ENCODE data around the gene OR1L8. TPM values are rescaled to one million over a fixed set of nuclear protein-coding genes. Genes with fewer than 3 reads are reported as not detected.

The OR1L8 gene
- polyA plus RNA-seq, 3 donors = not detected

DNA sequence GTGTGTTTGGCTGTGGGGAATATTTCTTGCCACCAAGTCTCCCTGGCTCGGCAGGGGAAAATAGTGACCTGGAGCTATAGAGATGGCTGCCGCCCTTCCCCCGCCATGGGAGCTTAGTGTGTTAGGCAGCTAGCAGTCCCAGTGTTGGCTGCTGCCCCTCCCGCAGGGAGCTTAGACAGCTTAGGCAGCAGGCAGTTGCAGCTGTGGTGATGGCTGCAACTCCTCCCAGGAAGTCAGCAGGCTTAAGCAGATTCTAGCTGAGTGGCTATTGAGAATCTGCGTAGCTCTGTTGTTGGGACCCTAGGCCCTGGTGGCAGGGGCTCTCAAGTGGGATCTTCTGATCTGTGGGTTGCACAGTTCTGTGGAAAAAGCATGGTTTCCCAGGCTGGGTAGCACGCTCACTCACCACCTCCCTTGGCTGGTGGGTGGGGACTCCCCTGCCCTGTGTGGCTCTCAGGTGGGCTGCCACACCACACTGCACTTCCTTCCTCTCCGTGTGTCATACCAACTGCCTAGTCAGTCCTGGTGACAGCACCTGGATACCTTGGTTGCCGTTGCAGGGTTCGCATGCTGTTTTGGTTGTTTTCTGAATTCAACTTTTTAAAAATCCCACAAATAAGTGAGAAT lies 20.9 kb downstream of the OR1L8 start:
- WGBS (ENCODE audit: insufficient coverage) = 61% methylated on average over 7 of the region's 9 CpGs
- H3K4me1 Mint-ChIP-seq = no peaks in the 10 kb centered on the region
- H3K9me3 Mint-ChIP-seq = peaks cover 2 to 15% (median 11%) of the 10 kb centered on the region in 7 donors
- H3K27me3 Mint-ChIP-seq (ENCODE audit: low read depth in 3 of 3) = peaks cover 0 to 3% (median 0%) of the 10 kb centered on the region in 3 donors
- Histone ChIP-seq H2AFZ (ENCODE audit: insufficient read depth, low read depth, low read length, poor library complexity, severe bottlenecking) (no peak overlapping the region), H3K27ac (ENCODE audit: low read depth in 1 of 2, low read length in 2 of 2) (no peak overlapping the region), H3K79me2 (ENCODE audit: insufficient read depth, low read length) (no peaks in the 10 kb centered on the region), H4K20me1 (ENCODE audit: insufficient read depth, low read length) (no peaks in the 10 kb centered on the region), H3K4me3 (replicated peaks in 1 of 3; ENCODE audit: low read depth in 2 of 3, low read length in 3 of 3) (no peak overlapping the region), H3K9me3 (replicated peaks in 1 of 2; ENCODE audit: control insufficient read depth in 1 of 2, insufficient read depth in 1 of 2, low read length in 2 of 2) (peaks cover 0 to 11% of the 10 kb centered on the region in 2 donors), H3K4me1 (ENCODE audit: control insufficient read depth in 1 of 2, insufficient read depth in 2 of 2, low read length in 2 of 2) (no peaks in the 10 kb centered on the region), H3K9ac (ENCODE audit: insufficient read depth, low read length, poor library complexity, severe bottlenecking) (no peak overlapping the region), H3K27me3 (ENCODE audit: control insufficient read depth in 2 of 2, insufficient read depth in 2 of 2, low read length in 2 of 2) (no peaks in the 10 kb centered on the region), H3K36me3 (replicated peaks in 1 of 2; ENCODE audit: control insufficient read depth in 1 of 2, insufficient read depth in 2 of 2, low read length in 2 of 2) (no peaks in the 10 kb centered on the region), H3K4me2 (replicated peaks; ENCODE audit: extremely low read depth, low read length, poor library complexity, severe bottlenecking) (no peak overlapping the region)
- DNase-seq = no peak
- H3K27ac Mint-ChIP-seq = no peak overlapping the region
- no peaks in the 10 kb centered on the region for H3K36me3 Mint-ChIP-seq
- intact Hi-C loops (cut with micrococcal nuclease) = no loop called here
- TF ChIP-seq, protein P1, sequence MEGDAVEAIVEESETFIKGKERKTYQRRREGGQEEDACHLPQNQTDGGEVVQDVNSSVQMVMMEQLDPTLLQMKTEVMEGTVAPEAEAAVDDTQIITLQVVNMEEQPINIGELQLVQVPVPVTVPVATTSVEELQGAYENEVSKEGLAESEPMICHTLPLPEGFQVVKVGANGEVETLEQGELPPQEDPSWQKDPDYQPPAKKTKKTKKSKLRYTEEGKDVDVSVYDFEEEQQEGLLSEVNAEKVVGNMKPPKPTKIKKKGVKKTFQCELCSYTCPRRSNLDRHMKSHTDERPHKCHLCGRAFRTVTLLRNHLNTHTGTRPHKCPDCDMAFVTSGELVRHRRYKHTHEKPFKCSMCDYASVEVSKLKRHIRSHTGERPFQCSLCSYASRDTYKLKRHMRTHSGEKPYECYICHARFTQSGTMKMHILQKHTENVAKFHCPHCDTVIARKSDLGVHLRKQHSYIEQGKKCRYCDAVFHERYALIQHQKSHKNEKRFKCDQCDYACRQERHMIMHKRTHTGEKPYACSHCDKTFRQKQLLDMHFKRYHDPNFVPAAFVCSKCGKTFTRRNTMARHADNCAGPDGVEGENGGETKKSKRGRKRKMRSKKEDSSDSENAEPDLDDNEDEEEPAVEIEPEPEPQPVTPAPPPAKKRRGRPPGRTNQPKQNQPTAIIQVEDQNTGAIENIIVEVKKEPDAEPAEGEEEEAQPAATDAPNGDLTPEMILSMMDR (IDR thresholded peaks at IDR 0.05) = no peak
- no peak overlapping the region for H3K4me3 Mint-ChIP-seq

DNA sequence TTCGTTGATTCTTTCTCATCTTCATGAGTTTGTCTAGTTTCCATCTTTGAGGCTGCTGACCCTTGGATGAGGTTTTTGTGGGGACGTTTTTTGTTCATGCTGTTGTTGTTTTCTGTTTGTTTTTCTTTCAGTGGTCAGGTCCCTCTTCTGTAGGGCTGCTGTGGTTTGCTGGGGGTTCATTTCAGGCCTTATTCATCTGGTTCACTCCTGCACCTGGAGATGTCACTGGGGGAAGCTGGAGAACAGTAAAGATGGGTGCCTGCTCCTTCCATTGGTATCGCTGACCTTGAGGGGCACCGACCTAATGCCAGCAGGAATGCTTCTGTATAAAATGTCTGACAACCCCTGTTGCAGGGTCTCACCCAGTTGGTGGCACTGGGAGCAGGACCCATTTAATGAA lies 21.7 kb downstream of the OR1L8 start:
- H3K4me1 Mint-ChIP-seq = no peaks in the 10 kb centered on the region
- no peak overlapping the region for H3K4me3 Mint-ChIP-seq
- Histone ChIP-seq H3K9me3 (replicated peaks in 1 of 2; ENCODE audit: control insufficient read depth in 1 of 2, insufficient read depth in 1 of 2, low read length in 2 of 2) (peaks cover 0 to 11% of the 10 kb centered on the region in 2 donors), H3K79me2 (ENCODE audit: insufficient read depth, low read length) (no peaks in the 10 kb centered on the region), H3K27ac (ENCODE audit: low read depth in 1 of 2, low read length in 2 of 2) (no peak overlapping the region), H3K9ac (ENCODE audit: insufficient read depth, low read length, poor library complexity, severe bottlenecking) (no peak overlapping the region), H4K20me1 (ENCODE audit: insufficient read depth, low read length) (no peaks in the 10 kb centered on the region), H3K36me3 (replicated peaks in 1 of 2; ENCODE audit: control insufficient read depth in 1 of 2, insufficient read depth in 2 of 2, low read length in 2 of 2) (no peaks in the 10 kb centered on the region), H3K4me2 (replicated peaks; ENCODE audit: extremely low read depth, low read length, poor library complexity, severe bottlenecking) (no peak overlapping the region), H3K4me1 (ENCODE audit: control insufficient read depth in 1 of 2, insufficient read depth in 2 of 2, low read length in 2 of 2) (no peaks in the 10 kb centered on the region), H3K4me3 (replicated peaks in 1 of 3; ENCODE audit: low read depth in 2 of 3, low read length in 3 of 3) (no peak overlapping the region), H2AFZ (ENCODE audit: insufficient read depth, low read depth, low read length, poor library complexity, severe bottlenecking) (no peak overlapping the region), H3K27me3 (ENCODE audit: control insufficient read depth in 2 of 2, insufficient read depth in 2 of 2, low read length in 2 of 2) (no peaks in the 10 kb centered on the region)
- intact Hi-C loops (cut with micrococcal nuclease) = no loop called here
- 95% methylated on average over 4 of the region's 4 CpGs for WGBS (ENCODE audit: insufficient coverage)
- peaks cover 0 to 3% (median 0%) of the 10 kb centered on the region in 3 donors for H3K27me3 Mint-ChIP-seq (ENCODE audit: low read depth in 3 of 3)
- no peaks in the 10 kb centered on the region for H3K36me3 Mint-ChIP-seq
- DNase-seq = no peak
- TF ChIP-seq, protein P1 (IDR thresholded peaks at IDR 0.05) = no peak
- no peak overlapping the region for H3K27ac Mint-ChIP-seq
- H3K9me3 Mint-ChIP-seq = peaks cover 2 to 15% (median 11%) of the 10 kb centered on the region in 7 donors
